DOHH2 (cell line): Measurements from ENCODE around the gene ZNF765.
"Not testable (repeated sequence)": the region's sequence is repeated elsewhere in the genome, so short reads cannot be mapped to it uniquely, and the experiment has no call there.

Experiments
- H3F3A ChIP-seq: fragments of 200-600 bp; sonication (generic), shearing (Covaris generic); 2 replicates; pipeline ENCODE4 v1.6.0; 2016; ENCODE audit warnings: antibody characterized with exemption, mild to moderate bottlenecking; ENCODE audit not compliant: control insufficient read depth, insufficient read depth
- H3K27ac ChIP-seq: fragments of 200-600 bp; sonication (generic); 2 replicates; pipeline ENCODE4 v1.5.1; 2014; ENCODE audit warnings: low read depth, mild to moderate bottlenecking, low read length, moderate library complexity
- H3K27me3 ChIP-seq: fragments of 200-600 bp; sonication (generic); 2 replicates; pipeline ENCODE4 v1.6.1; 2014; ENCODE audit warnings: mild to moderate bottlenecking, low read length, mixed read lengths; ENCODE audit not compliant: control insufficient read depth
- H3K36me3 ChIP-seq: fragments of 200-600 bp; sonication (generic); 2 replicates; pipeline ENCODE4 v1.6.1; 2014; ENCODE audit warnings: mild to moderate bottlenecking, low read length, moderate library complexity, mixed read lengths; ENCODE audit not compliant: control insufficient read depth
- H3K4me1 ChIP-seq: fragments of 200-600 bp; sonication (generic); 2 replicates; pipeline ENCODE4 v1.6.1; 2014; ENCODE audit warnings: mild to moderate bottlenecking, low read length, mixed read lengths; ENCODE audit not compliant: control insufficient read depth
- H3K4me2 ChIP-seq: fragments of 200-600 bp; sonication (generic); 2 replicates; pipeline ENCODE4 v1.6.0; 2014; ENCODE audit warnings: mild to moderate bottlenecking, low read length, moderate library complexity
- H3K4me3 ChIP-seq: fragments of 200-600 bp; sonication (generic); 2 replicates; pipeline ENCODE4 v1.5.1; 2014; ENCODE audit warnings: mild to moderate bottlenecking, low read length, mixed read lengths
- H3K79me2 ChIP-seq: fragments of 200-600 bp; sonication (generic); 2 replicates; pipeline ENCODE4 v1.6.1; 2014; ENCODE audit warnings: mild to moderate bottlenecking, low read length, mixed read lengths; ENCODE audit not compliant: control insufficient read depth
- H3K9me2 ChIP-seq: fragments of 200-600 bp; sonication (generic); replicated peaks from 2 replicates; pipeline ENCODE4 v1.6.1; 2014; ENCODE audit warnings: mild to moderate bottlenecking, low read length, mixed read lengths; ENCODE audit not compliant: control insufficient read depth
- H3K9me3 ChIP-seq: fragments of 200-600 bp; sonication (generic); 2 replicates; pipeline ENCODE4 v1.6.1; 2014; ENCODE audit warnings: antibody characterized with exemption, low read length, mixed read lengths; ENCODE audit not compliant: control insufficient read depth, insufficient read depth
- H4K20me1 ChIP-seq: fragments of 200-600 bp; sonication (generic); 2 replicates; pipeline ENCODE4 v1.6.0; 2014; ENCODE audit warnings: low read depth, mild to moderate bottlenecking, antibody characterized with exemption, low read length, moderate library complexity; ENCODE audit not compliant: control insufficient read depth, insufficient read depth
- CTCF ChIP-seq: fragments of 200-600 bp; sonication (generic); IDR thresholded peaks from one replicate; pipeline ENCODE4 v1.5.1; 2014; ENCODE audit warnings: antibody characterized with exemption, mild to moderate bottlenecking, low read depth, low read length; ENCODE audit not compliant: poor library complexity, severe bottlenecking
- EZH2phosphoT487 ChIP-seq: fragments of 200-600 bp; sonication (generic); IDR thresholded peaks from 2 replicates; pipeline ENCODE4 v1.6.1; 2017; ENCODE audit warnings: borderline replicate concordance, mild to moderate bottlenecking, antibody characterized with exemption, low read length, moderate library complexity, mixed read lengths

The ZNF765 gene

GRCh38 chr19:53394974-53395839 is at the start of gene ZNF765:
ZNF765 (plus strand) TSS chr19:53395149; CDS start chr19:53398016, 2,867 bp downstream.
- no peak for TF ChIP-seq EZH2phosphoT487
- TF ChIP-seq CTCF: no peak
- H3K36me3 ChIP-seq: peaks cover 17% of the 10 kb centered on the region
- no peaks in the 10 kb centered on the region for H3F3A ChIP-seq
- 0 out of 2 replicates have a peak, but pooled peaks cover 4% of the 10 kb centered on the region for H3K4me1 ChIP-seq
- peaks cover 20% of the 10 kb centered on the region for H3K79me2 ChIP-seq
- H4K20me1 ChIP-seq: no peaks in the 10 kb centered on the region
- H3K27me3 ChIP-seq: no peaks in the 10 kb centered on the region
- H3K9me3 ChIP-seq: peaks cover 6% of the 10 kb centered on the region; the same call in 1 of the 2 replicates
- H3K27ac ChIP-seq: no peak within 1 kb of the TSS
- H3K4me2 ChIP-seq: peak within 1 kb of the TSS; percentile 90
- H3K4me3 ChIP-seq: peak within 1 kb of the TSS; percentile 85
- H3K9me2 ChIP-seq: no peaks in the 10 kb centered on the region

- Histone ChIP-seq H3K9me3 (peaks cover 48% of the 10 kb centered on the region), H3K27ac (no peak overlapping the region), H3K4me2 (no peak overlapping the region), H3K4me1 (no peaks in the 10 kb centered on the region), H3K9me2 (no peaks in the 10 kb centered on the region), H3K79me2 (no peaks in the 10 kb centered on the region), H3K4me3 (no peak overlapping the region), H3K36me3 (peaks cover 42% of the 10 kb centered on the region), H4K20me1 (no peaks in the 10 kb centered on the region), H3K27me3 (no peaks in the 10 kb centered on the region), H3F3A (no peaks in the 10 kb centered on the region)
- TF ChIP-seq CTCF: no peak
- TF ChIP-seq EZH2phosphoT487: no peak
Observed at GRCh38 chr19:53355739-53356138, 39.2 kb upstream of the ZNF765 start.

GRCh38 chr19:53357821-53358581 is 36.9 kb upstream of the ZNF765 start:
- H3K9me3 ChIP-seq: peaks cover 26% of the 10 kb centered on the region; the same call in 1 of the 2 replicates
- H3K79me2 ChIP-seq: no peaks in the 10 kb centered on the region
- no peaks in the 10 kb centered on the region for H3F3A ChIP-seq
- no peaks in the 10 kb centered on the region for H4K20me1 ChIP-seq
- H3K4me3 ChIP-seq: no peak overlapping the region
- TF ChIP-seq CTCF: no peak
- TF ChIP-seq EZH2phosphoT487: no peak
- H3K27me3 ChIP-seq: no peaks in the 10 kb centered on the region
- no peak overlapping the region for H3K27ac ChIP-seq
- no peaks in the 10 kb centered on the region for H3K9me2 ChIP-seq
- no peaks in the 10 kb centered on the region for H3K4me1 ChIP-seq
- no peak overlapping the region for H3K4me2 ChIP-seq
- peaks cover 19% of the 10 kb centered on the region for H3K36me3 ChIP-seq

GRCh38 chr19:53360056-53360455 is 34.9 kb upstream of the ZNF765 start:
- H3K9me2 ChIP-seq, H3K4me1 ChIP-seq, H4K20me1 ChIP-seq, H3K36me3 ChIP-seq, H3F3A ChIP-seq, H3K27me3 ChIP-seq, H3K79me2 ChIP-seq, H3K27ac ChIP-seq, H3K4me3 ChIP-seq, H3K4me2 ChIP-seq: not testable (repeated sequence)
- H3K9me3 ChIP-seq: peaks cover 13% of the 10 kb centered on the region; the same call in 1 of the 2 replicates
